Breast epithelium (tissue), 3 donors: ENCODE results near the gene CR1.

Experiments used
- CTCF ChIP-seq, 3 donors: fragments of 450-650 bp; IDR thresholded peaks; one replicate each; pipeline ENCODE4 v1.5.1; 2016 to 2017; ENCODE audit warnings: antibody characterized with exemption in 3 of 3, mild to moderate bottlenecking in 3 of 3, moderate library complexity in 3 of 3
- POLR2A ChIP-seq: fragments of 450-650 bp; IDR thresholded peaks from one replicate; pipeline ENCODE4 v1.6.1; 2016; ENCODE audit warnings: antibody characterized with exemption, mild to moderate bottlenecking, moderate library complexity
- POLR2AphosphoS5 ChIP-seq, 3 donors: sonication (generic); formaldehyde crosslinking; IDR thresholded peaks; one replicate each; pipeline ENCODE4 v1.6.1; 2017; ENCODE audit warnings: antibody characterized with exemption in 3 of 3

GRCh38 chr1:207455183-207455754 lies 40.7 kb upstream of the CR1 start:
- TF ChIP-seq CTCF (IDR thresholded peaks at IDR 0.05): no peak
- TF ChIP-seq POLR2A: no peak
- no peak for TF ChIP-seq POLR2AphosphoS5 (IDR thresholded peaks at IDR 0.05)
